Bronchial epithelial cell (primary cell): Measurements from ENCODE around the gene LTB4R2. TPM values are rescaled to one million over a fixed set of nuclear protein-coding genes. Genes with fewer than 3 reads are reported as not detected.

ENCODE experiments used
- DNase-seq: peaks from one replicate; pipeline ENCODE4 v3.0.0-alpha.2; 2010; ENCODE audit warnings: low read depth
- FAIRE-seq: peaks from 2 replicates; lab custom pipeline; 2011; peaks lifted over from hg19 to GRCh38; lab: Jason Lieb, UNC
- H3K27me3 ChIP-seq: 2 replicates; pipeline ENCODE4 v1.5.1; 2011; ENCODE audit warnings: low read length; ENCODE audit not compliant: control insufficient read depth, insufficient read depth
- H3K36me3 ChIP-seq: 2 replicates; pipeline ENCODE4 v1.5.1; 2011; ENCODE audit warnings: low read length; ENCODE audit not compliant: control insufficient read depth, insufficient read depth
- H3K4me3 ChIP-seq: 2 replicates; pipeline ENCODE4 v1.5.1; 2011; ENCODE audit warnings: mild to moderate bottlenecking, low read depth, low read length, control low read depth
- CTCF ChIP-seq: IDR thresholded peaks from 2 replicates; pipeline ENCODE4 v1.5.1; 2011; ENCODE audit warnings: mild to moderate bottlenecking, moderate library complexity, low read length, control low read depth, inconsistent platforms; ENCODE audit not compliant: insufficient read depth, severe bottlenecking
- total RNA-seq: library from RNA; depleted of rRNA; stranded (reverse); fragments of >200 nt; gene quantifications from 2 replicates; pipeline ENCODE4 v1.2.1, GENCODE V29; 2014

LTB4R2 gene
- total RNA-seq, 1 donor from 2014 or later, result 10.5 TPM

GRCh38 chr14:24269910-24270536 lies 39.9 kb upstream of the LTB4R2 start:
- no peak for FAIRE-seq
- Histone ChIP-seq H3K27me3 (no peaks in the 10 kb centered on the region), H3K4me3 (no peak overlapping the region), H3K36me3 (peaks cover 30% of the 10 kb centered on the region)
- DNase-seq, result no peak
- TF ChIP-seq CTCF, result no peak

GRCh38 chr14:24270537-24271133 lies 39.3 kb upstream of the LTB4R2 start:
- DNase-seq (no peak), FAIRE-seq (no peak)
- TF ChIP-seq CTCF, result no peak
- Histone ChIP-seq H3K36me3 (peaks cover 30% of the 10 kb centered on the region), H3K4me3 (peak overlapping the region; percentile 82), H3K27me3 (no peaks in the 10 kb centered on the region)

GRCh38 chr14:24271134-24271833 lies 38.7 kb upstream of the LTB4R2 start, which contains the start of gene RABGGTA:
Gene RABGGTA, minus strand, starts transcription at chr14:24271597. Its CDS starts 482 bp downstream, at chr14:24271115.
- peaks cover 27% of the 10 kb centered on the region for H3K36me3 ChIP-seq
- peak within 1 kb of the TSS; percentile 82 for H3K4me3 ChIP-seq
- DNase-seq, result peak; percentile 78
- peak; percentile 91 for TF ChIP-seq CTCF
- H3K27me3 ChIP-seq, result no peaks in the 10 kb centered on the region
- FAIRE-seq, result no peak

GRCh38 chr14:24271834-24272263 lies 38.1 kb upstream of the LTB4R2 start:
- H3K27me3 ChIP-seq, result no peaks in the 10 kb centered on the region
- no peak for TF ChIP-seq CTCF
- peak overlapping the region; percentile 82 for H3K4me3 ChIP-seq
- FAIRE-seq (no peak), DNase-seq (no peak)
- peaks cover 22% of the 10 kb centered on the region for H3K36me3 ChIP-seq

GRCh38 chr14:24272467-24272866 lies 37.5 kb upstream of the LTB4R2 start:
- DNase-seq, result no peak
- H3K36me3 ChIP-seq, result peaks cover 18% of the 10 kb centered on the region
- FAIRE-seq, result no peak
- no peaks in the 10 kb centered on the region for H3K27me3 ChIP-seq
- TF ChIP-seq CTCF, result no peak
- H3K4me3 ChIP-seq, result no peak overlapping the region
